HG03442 (cell line): ENCODE data around the gene MNAT1.
"Not testable (repeated sequence)": the region's sequence is repeated elsewhere in the genome, so short reads cannot be mapped to it uniquely, and the experiment has no call there.

ENCODE experiments used
- ATAC-seq: cut with Tn5 transposase; IDR thresholded peaks from one replicate; pipeline ENCODE4 v1.9.1; 2021; ENCODE audit warnings: mild to moderate bottlenecking, moderate library complexity; ENCODE audit not compliant: unreplicated experiment

Gene MNAT1

DNA sequence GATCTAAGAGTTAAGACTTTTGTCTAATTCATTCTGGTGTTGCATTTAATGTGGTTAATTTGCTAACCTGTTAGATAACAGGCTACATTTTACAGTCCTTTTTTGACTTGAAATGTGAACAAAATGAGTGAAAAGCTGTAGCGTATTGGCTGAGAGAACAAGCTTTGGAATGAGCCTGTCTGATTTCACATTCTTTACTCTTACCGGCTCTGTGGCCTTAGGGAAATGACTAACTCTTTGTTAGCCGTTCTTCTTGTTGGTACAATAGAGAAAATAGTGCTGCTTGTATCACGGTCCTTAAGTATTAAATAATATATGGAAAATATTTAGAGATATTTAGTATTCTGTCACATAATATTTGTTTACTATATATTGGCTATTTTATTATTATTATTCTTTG is 1.9 kb downstream of the MNAT1 start:
- no peak for ATAC-seq

DNA sequence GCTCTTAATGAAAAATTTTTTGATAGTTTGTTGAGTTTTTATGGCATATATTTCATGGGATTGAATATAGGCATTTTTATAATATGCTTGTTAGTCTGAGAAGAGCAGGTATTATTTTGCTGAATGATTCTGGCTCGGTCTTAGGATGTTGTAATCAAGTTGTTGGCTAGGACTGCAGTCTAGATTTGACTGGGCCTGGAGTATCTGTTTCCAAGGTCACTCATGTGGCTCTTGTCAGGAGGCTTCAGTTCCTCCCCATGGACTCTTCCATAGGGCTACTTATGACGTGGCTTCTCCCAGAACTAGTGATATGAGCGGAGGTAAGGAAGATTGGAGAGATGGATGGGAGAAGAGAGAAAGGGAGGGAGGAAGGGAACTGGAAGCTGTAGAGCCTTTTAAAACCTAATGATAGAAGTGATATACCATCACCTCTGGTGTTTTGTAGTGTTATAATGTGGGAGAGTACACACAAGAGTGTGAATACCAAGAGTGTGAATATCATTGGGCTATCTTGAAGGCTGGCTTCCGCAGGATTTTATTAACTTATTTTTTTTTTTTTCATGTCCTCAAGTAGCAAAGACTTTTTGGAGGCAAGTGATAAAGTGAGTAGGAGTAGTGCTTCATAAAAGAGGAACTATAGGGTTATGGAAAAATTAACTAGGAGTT is 4.4 kb downstream of the MNAT1 start:
- ATAC-seq = no peak

DNA sequence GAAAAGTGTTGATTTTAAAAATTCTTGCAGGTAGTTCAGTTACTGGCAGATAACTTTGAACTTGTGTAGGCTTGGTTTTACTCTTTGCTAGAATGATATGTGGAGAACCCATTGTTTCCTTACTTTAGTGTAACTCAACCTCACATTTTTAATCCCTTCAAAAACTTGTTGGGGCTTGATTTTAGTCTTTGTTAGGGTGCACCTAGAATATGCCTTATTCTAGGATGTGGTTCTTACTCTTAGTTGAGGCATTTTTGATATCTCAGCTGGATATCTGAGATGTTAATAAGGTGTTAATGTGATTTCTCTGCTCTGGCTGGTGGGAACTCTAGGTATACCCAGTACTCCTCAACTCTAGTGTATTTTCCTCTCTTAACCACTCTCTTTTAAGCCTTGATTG is 10.0 kb downstream of the MNAT1 start:
- ATAC-seq = no peak

DNA sequence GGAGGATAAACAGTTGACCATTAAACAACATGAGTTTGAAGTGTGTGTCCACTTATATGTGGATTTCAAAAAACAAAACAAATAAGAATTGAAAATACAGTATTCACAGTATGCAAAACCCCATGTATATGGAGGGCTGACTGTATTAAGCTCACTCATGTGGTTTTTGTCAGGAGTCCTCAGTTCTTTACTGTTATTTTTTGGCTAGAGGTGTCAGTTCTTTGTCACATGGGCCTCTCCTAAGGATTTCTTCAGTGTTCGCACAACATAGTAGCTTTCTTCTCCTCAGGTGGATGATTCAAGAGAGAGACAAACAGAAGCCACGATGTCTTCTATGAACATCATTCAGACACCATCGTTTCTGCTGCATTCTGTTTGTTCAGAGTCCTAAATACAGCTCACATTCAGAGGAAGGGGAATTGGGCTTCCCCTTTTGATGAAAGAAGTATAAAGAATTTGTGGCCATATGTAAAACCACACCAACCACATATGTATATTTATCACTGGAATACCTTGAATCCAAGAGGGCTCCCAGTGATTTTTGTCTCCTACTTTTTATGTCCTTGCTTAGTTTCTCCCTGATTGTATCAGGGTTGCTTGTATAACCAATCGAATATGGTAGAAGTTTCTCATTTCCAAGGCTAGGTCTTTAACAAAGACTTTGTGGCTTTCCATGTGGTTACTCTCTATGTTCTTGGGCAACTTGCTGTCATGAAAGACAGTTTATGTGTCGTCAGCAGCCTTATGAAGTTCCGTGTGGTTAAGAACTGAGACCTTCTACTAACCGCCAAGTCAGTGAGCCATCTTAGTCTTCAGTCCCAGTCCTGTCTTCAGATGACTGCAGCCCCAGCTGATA is 18.9 kb downstream of the MNAT1 start:
- ATAC-seq = peak; percentile 98

DNA sequence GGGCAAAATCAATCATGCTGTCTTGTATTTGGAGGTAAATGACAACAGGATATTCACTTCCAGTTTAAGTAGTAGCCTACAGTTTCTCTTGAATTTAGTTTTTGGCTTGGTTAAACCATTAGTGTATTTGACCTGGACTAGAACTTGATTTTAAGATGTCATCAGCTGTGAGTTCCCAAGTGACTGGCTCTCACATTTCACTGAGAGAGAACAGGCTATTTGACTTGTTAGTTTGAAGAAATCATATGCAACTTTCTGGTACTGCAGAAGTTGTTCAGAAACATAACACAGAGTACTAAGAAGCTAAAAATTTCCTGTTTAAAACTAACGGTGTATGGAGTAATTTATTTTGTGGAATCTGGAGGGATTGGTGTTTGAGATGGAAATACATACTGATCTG is 22.3 kb downstream of the MNAT1 start:
- no peak for ATAC-seq

DNA sequence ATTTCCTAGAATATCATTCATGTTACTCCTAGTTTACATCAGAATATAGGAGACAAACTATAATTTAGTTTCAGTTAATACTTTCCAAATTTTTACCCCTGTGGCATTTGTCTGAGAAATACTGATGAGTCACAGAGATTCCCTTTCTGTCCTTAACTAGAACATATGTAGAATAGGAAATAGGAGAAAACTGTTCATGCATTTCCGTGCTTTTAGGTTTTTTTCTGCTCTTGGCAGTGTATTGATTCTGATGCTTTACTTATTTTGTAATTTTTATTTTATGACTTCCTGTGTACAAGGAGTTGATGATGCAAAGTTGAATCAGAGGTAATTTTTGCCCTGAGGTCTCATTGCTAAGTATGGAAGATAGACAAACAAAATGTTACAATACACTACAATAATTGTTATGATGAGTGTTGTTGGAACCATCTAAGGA is 23.0 kb downstream of the MNAT1 start:
- ATAC-seq = no peak

DNA sequence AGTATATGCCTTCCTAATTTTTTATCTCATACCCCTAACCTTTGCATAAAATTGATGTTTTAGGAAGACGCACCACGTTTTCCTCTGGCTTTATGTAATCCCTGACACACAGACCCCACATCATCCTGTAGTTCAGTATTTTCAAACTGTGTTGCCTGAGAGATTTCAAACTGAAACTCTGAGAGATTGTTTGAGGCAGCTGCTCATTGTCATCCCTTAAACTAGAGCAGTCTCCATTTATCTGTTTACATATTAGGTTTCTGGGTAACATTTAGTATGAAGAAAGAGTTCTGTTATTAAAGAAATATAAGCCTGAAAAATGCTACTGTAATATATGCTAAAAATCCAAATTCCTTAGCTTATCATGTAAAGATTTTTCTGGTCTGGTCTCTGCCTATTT is 24.3 kb downstream of the MNAT1 start:
- ATAC-seq = peak; percentile 38

DNA sequence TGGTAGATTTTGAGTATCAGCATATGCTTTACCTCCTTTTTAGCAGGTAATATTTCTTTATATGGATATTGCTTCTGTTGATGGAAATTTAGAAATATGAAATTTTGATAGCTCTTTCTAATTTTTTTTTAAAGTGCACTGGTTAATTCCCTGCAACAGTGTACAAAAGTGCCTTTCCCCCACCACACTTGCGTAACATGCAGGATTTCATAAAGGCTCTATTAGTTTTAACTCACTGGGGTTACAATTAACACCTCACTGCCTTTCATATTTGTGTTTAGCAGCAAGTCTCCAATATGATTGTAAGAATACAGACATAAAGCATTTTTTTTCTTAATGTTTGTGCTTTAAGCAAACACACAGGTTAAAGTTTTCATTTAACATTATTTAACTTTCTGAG is 25.6 kb downstream of the MNAT1 start:
- ATAC-seq = no peak

DNA sequence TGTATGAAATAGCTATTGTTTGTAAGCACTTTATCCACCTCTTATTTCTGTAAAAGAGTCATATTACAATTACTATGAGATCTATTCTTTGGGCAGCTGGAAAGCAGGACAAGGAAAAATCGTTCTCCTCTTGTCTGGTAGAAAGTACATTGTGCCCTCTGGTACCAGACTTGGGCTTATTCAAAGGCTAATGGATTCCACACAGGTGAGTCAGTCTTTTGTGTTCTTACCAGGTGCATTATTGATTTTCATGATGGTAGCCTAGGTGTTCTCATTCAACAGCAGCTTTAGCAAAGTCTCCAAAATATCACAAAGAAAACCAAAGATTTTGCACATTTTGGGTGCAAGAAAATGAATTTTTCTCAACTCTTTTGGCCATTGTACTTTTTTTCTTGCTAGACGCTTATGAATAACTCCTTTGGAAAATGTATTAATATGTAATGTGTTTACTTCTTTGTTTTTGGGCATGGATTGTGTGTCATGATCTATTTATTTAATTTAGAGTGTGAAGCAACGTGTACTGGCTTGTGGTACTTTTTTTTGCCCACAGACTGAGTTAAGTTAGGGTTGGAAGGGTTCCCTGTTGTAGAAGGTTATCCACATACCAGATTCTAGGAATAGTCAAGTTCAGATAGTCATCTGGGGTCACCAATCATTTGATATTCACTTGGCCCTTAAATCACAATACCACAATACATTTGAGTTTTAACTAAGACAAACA is 26.2 kb downstream of the MNAT1 start:
- ATAC-seq = no peak

DNA sequence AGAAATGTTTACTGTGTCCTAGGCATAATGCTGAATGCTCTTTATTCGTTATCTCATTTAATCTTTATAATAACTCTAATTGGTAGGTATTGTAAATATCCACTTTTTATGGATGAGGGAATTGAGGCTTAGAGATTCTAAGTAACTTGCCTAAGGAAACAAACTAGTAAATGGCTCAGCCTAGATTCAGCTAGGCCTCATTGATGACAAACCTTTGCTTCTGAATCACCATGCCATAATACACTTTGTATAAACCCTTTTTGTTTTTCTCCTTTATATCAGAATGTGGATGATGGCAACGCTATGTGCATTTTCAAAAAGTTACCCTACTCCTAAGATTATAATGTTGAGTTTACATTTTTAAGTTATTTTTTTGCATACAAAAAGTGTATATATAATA is 34.0 kb downstream of the MNAT1 start:
- ATAC-seq = no peak

DNA sequence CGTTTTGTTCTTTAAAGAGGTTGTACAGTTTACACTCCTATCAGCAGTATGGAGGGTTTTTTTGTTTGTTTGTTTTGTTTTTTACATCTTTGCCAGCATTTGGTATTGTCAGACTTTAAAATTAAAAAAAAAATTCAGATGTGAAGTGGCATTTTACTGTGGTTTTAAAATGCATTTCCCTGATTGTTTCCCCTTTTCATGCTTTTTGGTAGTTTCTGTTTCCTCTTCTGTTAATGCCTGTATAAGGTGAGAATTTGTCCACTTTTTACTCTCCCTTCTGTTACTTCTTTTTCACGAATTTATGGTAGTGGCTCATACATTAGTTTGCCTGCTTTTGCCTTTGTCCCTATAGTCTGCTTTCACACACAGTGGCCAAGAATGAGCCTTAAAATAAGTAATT is 36.6 kb downstream of the MNAT1 start:
- no peak for ATAC-seq

DNA sequence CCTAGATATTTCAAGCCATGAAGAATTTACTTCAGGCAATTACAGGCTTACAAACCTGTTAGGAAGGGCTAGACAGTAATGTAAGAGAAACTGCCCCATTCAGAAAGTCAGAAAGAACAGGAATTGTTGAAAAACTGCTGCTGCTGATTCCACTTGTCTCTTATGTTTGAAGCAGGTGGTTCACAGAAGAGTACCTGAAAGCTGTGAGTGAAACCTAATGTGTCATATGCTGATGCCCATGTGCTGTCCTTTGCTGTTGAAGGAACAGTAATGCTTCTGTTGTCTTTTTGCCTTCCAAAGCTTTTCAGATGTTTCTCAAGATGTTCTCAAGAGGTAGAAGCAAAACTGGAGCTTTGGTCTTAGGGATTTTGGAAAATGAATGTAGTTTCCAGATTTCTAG is 39.0 kb downstream of the MNAT1 start:
- peak; percentile 47 for ATAC-seq

DNA sequence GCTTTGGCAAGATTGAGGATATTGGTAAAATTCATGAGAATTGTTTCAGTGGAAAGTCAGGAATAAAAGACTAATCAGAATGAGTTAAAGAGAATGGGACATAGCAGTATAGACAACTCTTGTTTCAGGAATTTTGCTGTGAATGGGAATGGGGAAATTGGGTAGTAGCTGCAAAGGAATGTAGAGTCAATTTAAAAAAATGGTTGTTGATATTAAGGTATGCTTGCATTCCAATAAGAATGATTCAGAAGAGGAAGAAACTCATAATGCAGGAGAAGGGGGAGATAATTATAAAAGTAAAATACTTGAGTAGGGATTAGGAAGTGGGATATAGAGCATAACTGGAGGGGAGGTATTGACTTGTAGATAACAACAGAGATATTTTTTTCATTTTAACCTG is 40.7 kb downstream of the MNAT1 start:
- no peak for ATAC-seq

DNA sequence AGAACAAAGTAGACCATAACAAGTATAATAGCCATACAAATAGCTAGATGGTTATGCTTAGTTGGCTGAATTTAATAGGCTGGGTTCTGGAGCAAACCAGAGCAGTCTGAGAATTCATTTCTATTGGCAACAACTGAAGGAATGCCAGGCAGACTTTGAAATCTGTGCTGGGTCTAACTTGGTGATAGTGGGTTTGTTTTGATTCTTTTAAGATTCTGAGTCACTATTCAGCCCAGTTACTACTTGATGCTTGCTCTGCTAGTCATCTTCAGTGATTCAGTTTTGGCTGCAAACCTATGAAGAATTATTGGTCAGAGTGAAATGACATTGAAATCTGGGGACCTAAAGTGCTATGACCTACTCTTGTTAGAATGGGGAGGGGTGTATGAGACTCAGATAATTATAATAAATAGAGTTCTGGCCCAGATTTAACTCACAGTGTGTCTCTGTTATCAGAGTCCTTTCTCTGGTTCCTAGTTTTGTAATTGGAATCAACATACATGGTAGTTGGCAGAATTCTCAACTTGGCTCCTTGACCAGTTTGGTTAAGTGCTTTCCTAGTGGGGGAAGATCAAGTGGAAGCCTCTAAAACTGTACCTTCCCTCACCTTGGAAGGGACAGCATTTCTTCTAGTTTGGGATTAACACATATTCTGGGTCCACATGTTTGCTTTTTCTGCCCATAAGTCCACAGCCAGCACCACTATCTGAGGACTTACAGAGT is 43.5 kb downstream of the MNAT1 start:
- no peak for ATAC-seq

DNA sequence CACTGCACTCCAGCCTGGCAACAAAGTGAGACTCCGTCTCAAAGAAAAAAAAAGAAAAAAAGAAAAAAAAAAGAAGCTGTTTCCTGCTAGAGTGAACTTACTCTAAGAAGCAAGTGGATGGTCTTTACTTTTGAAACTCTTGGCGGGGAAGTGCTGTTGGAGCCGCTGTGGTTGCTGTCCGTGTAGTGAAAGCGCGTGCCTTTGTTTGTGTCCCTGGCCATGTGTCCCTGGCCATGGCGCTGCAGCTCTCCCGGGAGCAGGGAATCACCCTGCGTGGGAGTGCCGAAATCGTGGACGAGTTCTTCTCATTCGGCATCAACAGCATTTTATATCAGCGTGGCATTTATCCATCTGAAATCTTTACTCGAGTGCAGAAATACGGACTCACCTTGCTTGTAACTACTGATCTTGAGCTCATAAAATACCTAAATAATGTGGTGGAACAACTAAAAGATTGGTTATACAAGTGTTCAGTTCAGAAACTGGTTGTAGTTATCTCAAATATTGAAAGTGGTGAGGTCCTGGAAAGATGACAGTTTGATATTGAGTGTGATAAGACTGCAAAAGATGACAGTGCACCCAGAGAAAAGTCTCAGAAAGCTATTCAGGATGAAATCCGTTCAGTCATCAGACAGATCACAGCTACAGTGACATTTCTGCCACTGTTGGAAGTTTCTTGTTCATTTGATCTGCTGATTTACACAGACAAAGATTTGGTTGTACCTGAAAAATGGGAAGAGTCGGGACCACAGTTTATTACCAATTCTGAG is 45.4 kb downstream of the MNAT1 start:
- ATAC-seq = not testable (repeated sequence)

DNA sequence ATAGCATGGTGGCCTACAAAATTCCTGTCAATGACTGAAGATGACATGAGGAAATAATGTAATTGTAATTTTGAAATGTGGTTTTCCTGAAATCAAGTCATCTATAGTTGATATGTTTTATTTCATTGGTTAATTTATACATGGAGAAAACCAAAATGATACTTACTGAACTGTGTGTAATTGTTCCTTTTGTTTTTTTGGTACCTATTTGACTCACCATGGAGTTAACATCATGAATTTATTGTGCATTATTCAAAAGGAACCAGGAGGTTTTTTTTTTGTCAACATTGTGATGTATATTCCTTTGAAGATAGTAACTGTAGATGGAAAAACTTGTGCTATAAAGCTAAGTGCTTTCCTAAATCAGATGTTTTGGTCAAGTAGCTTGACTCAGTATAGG is 46.0 kb downstream of the MNAT1 start:
- not testable (repeated sequence) for ATAC-seq

DNA sequence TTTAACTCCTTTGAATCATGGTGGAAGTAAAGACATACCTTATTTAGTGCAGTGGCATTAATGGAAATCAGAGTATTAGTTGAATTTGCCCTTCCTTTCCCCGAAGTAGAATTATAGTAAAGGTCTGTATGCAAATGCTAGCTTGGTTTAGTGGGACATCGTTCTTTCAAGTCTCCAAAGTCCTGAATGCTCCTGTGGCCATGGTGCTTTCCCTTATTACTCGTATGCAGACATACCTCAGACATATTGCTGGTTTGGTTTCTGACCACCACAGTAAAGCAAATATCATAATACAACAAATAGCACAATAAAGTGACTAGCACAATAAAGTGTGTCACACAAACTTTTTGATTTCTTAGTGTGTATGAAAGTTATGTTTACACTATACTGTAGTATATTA is 52.3 kb downstream of the MNAT1 start:
- peak; percentile 46 for ATAC-seq

DNA sequence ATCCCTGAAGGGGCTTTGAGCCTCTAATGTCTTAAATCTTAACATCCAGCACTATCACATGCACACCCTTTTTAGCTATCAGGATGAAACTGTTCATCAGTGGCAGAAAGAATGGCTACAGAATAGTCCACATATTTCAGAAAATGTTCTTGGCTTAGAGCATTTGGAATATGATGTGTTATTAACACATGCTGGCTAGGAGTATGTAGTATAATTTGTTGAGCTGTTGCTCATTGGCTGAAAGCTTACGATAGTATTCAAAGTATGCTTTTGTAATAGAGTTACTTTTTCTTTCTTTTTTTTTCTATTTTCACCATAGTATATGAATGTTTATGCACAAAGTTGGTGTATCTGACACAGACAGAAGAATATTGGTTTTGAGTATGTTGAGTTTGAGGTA is 55.1 kb downstream of the MNAT1 start:
- ATAC-seq = no peak

DNA sequence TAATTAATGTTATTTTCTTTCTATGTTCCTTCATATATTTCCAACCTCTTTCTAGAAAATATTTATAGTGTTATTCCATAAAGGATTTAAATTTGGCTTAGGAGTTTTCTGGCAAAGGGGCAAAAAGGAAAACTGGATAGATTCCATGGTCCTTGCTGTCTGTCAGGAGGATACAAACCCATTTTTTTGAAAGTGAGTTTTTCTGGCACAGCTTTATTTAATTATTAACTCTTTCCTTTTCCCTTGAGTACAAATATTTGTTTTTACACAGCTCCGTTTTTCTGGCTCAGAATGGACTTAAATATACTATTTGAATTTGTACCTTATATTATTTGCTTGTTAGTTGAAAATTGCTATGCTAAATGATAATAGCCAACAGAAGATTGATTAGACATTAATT is 56.3 kb downstream of the MNAT1 start:
- ATAC-seq = no peak

DNA sequence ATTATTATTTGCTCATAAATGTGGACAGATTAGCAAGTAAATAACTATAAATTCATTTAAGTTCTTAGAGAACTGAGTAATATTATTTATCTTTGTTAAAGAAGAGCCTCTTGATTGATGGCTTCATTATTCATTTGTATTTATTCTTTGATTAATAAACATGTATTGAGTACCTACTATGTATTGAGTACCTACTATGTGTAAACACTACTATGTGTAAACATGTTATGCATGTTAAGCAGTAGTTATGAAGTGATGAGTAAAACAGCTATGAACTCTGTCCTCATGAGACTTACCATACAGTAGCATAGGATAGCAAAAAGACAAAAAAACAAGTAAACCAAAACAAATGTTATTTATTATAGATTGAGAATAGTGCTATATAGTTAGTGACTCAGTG is 61.9 kb downstream of the MNAT1 start:
- ATAC-seq = no peak
